Measurements from ENCODE around the gene DHRS7. TPM values are rescaled to one million over a fixed set of nuclear protein-coding genes. Genes with fewer than 3 reads are reported as not detected.

Gene DHRS7
- total and polyA plus RNA-seq, 12 donors: 41.3 to 248 (median 158) TPM

- Histone ChIP-seq H3K27ac (no peak overlapping the region), H3K4me1 (replicated peaks in 1 of 2) (no peaks in the 10 kb centered on the region), H3K4me3 (no peak overlapping the region), H3K27me3 (no peaks in the 10 kb centered on the region), H3K36me3 (replicated peaks in 1 of 2) (no peaks in the 10 kb centered on the region), H3K9me3 (replicated peaks in 1 of 3) (no peaks in the 10 kb centered on the region)
- DNase-seq: no peak
- TF ChIP-seq POLR2A (IDR thresholded peaks at IDR 0.05) (no peak), CTCF (IDR thresholded peaks at IDR 0.05) (no peak)
- intact Hi-C loops (cut with DNase I): no loop called here
- WGBS, 4 donors: 78 to 82% (median 81%) methylated on average over 6 of the region's 6 CpGs
Observed at GRCh38 chr14:60206837-60207533, 41.8 kb upstream of the DHRS7 start.

- DNase-seq: no peak
- Histone ChIP-seq H3K4me1 (replicated peaks in 1 of 2) (no peaks in the 10 kb centered on the region), H3K27ac (no peak overlapping the region), H3K27me3 (no peaks in the 10 kb centered on the region), H3K4me3 (no peak overlapping the region), H3K9me3 (replicated peaks in 1 of 3) (no peaks in the 10 kb centered on the region), H3K36me3 (replicated peaks in 1 of 2) (no peaks in the 10 kb centered on the region)
- 84 to 86% (median 86%) methylated on average over 7 of the region's 7 CpGs for WGBS, 4 donors
- TF ChIP-seq CTCF (IDR thresholded peaks at IDR 0.05) (no peak), POLR2A (IDR thresholded peaks at IDR 0.05) (no peak)
- intact Hi-C loops (cut with DNase I): no loop called here
Observed at GRCh38 chr14:60206249-60206670, 41.1 kb upstream of the DHRS7 start.

GRCh38 chr14:60204843-60205774 is 39.9 kb upstream of the DHRS7 start:
- Histone ChIP-seq H3K36me3 (replicated peaks in 1 of 2) (no peaks in the 10 kb centered on the region), H3K9me3 (replicated peaks in 1 of 3) (no peaks in the 10 kb centered on the region), H3K4me1 (replicated peaks in 1 of 2) (no peaks in the 10 kb centered on the region), H3K27me3 (no peaks in the 10 kb centered on the region), H3K4me3 (no peak overlapping the region), H3K27ac (no peak overlapping the region)
- intact Hi-C loops (cut with DNase I): no loop called here
- DNase-seq: no peak
- WGBS, 4 donors: 67 to 73% (median 72%) methylated on average over 6 of the region's 6 CpGs
- no peak for TF ChIP-seq POLR2A (IDR thresholded peaks at IDR 0.05)
- no peak for TF ChIP-seq CTCF (IDR thresholded peaks at IDR 0.05)

- intact Hi-C loops (cut with DNase I): no loop called here
- Histone ChIP-seq H3K27ac (no peak overlapping the region), H3K4me1 (replicated peaks in 1 of 2) (no peaks in the 10 kb centered on the region), H3K9me3 (replicated peaks in 1 of 3) (no peaks in the 10 kb centered on the region), H3K36me3 (replicated peaks in 1 of 2) (no peaks in the 10 kb centered on the region), H3K27me3 (no peaks in the 10 kb centered on the region), H3K4me3 (no peak overlapping the region)
- no peak for DNase-seq
- 36 to 40% (median 38%) methylated on average over 8 of the region's 8 CpGs for WGBS, 4 donors
- no peak for TF ChIP-seq CTCF (IDR thresholded peaks at IDR 0.05)
- no peak for TF ChIP-seq POLR2A (IDR thresholded peaks at IDR 0.05)
Observed at GRCh38 chr14:60204104-60204842, 39.1 kb upstream of the DHRS7 start.
